GM12878 (cell line): ENCODE results near the gene B3GNT2. TPM values are rescaled to one million over a fixed set of nuclear protein-coding genes. Genes with fewer than 3 reads are reported as not detected.

ENCODE experiments used
- ATAC-seq: fragments of 200-7000 bp; cut with Tn5 transposase; 3 replicates; pipeline ENCODE4 v1.9.1; 2020; ENCODE audit warnings: mild to moderate bottlenecking, moderate library complexity
- BruUV-seq: library from RNA; stranded (reverse); fragments of 400-500 nt; replicated peaks from 2 replicates; lab custom pipeline; 2021; lab: Mats Ljungman, UMichigan
- CTCF ChIA-PET: fragments of 300-600 bp; sonication (Branson Sonifier 250); formaldehyde crosslinking; extraction: SDS; loops from one replicate; lab custom pipeline; 2021; ENCODE audit warnings: inconsistent platforms; lab: Yijun Ruan, JAX
- POLR2A ChIA-PET: fragments of 350-600 bp; formaldehyde crosslinking; extraction: SDS; loops from one replicate; lab custom pipeline; 2021; ENCODE audit warnings: inconsistent platforms; lab: Charles Lee
- RAD21 ChIA-PET: fragments of 300-600 bp; sonication (Branson Sonifier 250); formaldehyde crosslinking; loops from one replicate; lab custom pipeline; 2023; ENCODE audit warnings: antibody characterized with exemption; ENCODE audit not compliant: unreplicated experiment; lab: Charles Lee
- SMC1A ChIA-PET: fragments of 300-600 bp; sonication (Branson Sonifier 250); formaldehyde crosslinking; loops from one replicate; lab custom pipeline; 2023; ENCODE audit not compliant: unreplicated experiment, uncharacterized antibody; lab: Charles Lee
- DNase-seq: peaks from one replicate; pipeline ENCODE4 v3.0.0-alpha.2; 2011; ENCODE audit warnings: low read depth, low spot score
- FAIRE-seq: peaks from 3 replicates; lab custom pipeline; 2011; peaks lifted over from hg19 to GRCh38; lab: Jason Lieb, UNC
- H2AFZ ChIP-seq: 2 replicates; pipeline ENCODE4 v1.6.0; 2011; ENCODE audit warnings: low read depth, low read length, control low read depth; ENCODE audit not compliant: control insufficient read depth
- H3K27ac ChIP-seq: 2 replicates; pipeline ENCODE4 v1.5.1; 2011; ENCODE audit warnings: control low read depth; ENCODE audit not compliant: control insufficient read depth, insufficient read depth
- H3K27me3 ChIP-seq, 2 experiments: replicated peaks in 1 of 2; 2 replicates each; pipeline versions ENCODE4 v1.6.0 to v1.6.1; 2011; ENCODE audit warnings: low read length in 1 of 2; ENCODE audit not compliant: control insufficient read depth in 2 of 2, insufficient read depth in 2 of 2
- H3K36me3 ChIP-seq, 2 experiments: 2 replicates each; pipeline ENCODE4 v1.5.1; 2011; ENCODE audit warnings: low read length in 1 of 2; ENCODE audit not compliant: control insufficient read depth in 2 of 2, insufficient read depth in 2 of 2
- H3K4me1 ChIP-seq: 2 replicates; pipeline ENCODE4 v1.6.1; 2011; ENCODE audit warnings: mild to moderate bottlenecking, low read length, moderate library complexity, mixed read lengths; ENCODE audit not compliant: control insufficient read depth, insufficient read depth
- H3K4me2 ChIP-seq: 2 replicates; pipeline ENCODE4 v1.6.0; 2011; ENCODE audit warnings: control low read depth; ENCODE audit not compliant: control insufficient read depth, insufficient read depth
- H3K4me3 ChIP-seq: fragments of 200-600 bp; sonication (generic); 2 replicates; pipeline ENCODE4 v1.5.1; 2016
- H3K79me2 ChIP-seq: 2 replicates; pipeline ENCODE4 v1.6.0; 2011; ENCODE audit warnings: low read length; ENCODE audit not compliant: control insufficient read depth, insufficient read depth
- H3K9ac ChIP-seq: 2 replicates; pipeline ENCODE4 v1.8.0; 2011; ENCODE audit warnings: low read length, control low read depth, mixed read lengths; ENCODE audit not compliant: control insufficient read depth, insufficient read depth
- H3K9me3 ChIP-seq: replicated peaks from 3 replicates; pipeline ENCODE4 v1.5.1; 2011; ENCODE audit warnings: mild to moderate bottlenecking, low read length; ENCODE audit not compliant: control insufficient read depth, insufficient read depth
- H4K20me1 ChIP-seq: 2 replicates; pipeline ENCODE4 v1.6.0; 2011; ENCODE audit not compliant: control insufficient read depth, insufficient read depth
- BMI1 ChIP-seq: fragments of 450-650 bp; IDR thresholded peaks from 2 replicates; pipeline ENCODE4 v1.6.1; 2016; ENCODE audit warnings: mild to moderate bottlenecking, moderate library complexity, borderline replicate concordance
- BRCA1 ChIP-seq: IDR thresholded peaks from 2 replicates; pipeline ENCODE4 v1.6.1; 2011; ENCODE audit warnings: low read depth, low read length, improper control_type of control experiment
- E4F1 ChIP-seq: fragments of 450-650 bp; IDR thresholded peaks from 2 replicates; pipeline ENCODE4 v1.6.1; 2018; ENCODE audit warnings: borderline replicate concordance, mild to moderate bottlenecking; ENCODE audit not compliant: partially characterized antibody
- FOXK2 ChIP-seq: fragments of 450-650 bp; IDR thresholded peaks from 2 replicates; pipeline ENCODE4 v1.6.1; 2017; ENCODE audit warnings: mild to moderate bottlenecking, moderate library complexity
- HDAC2 ChIP-seq: fragments of 200-600 bp; sonication (generic); IDR thresholded peaks from 2 replicates; pipeline ENCODE4 v1.6.1; 2017
- KDM1A ChIP-seq: fragments of 200-600 bp; sonication (generic); IDR thresholded peaks from 2 replicates; pipeline ENCODE4 v1.6.1; 2016; ENCODE audit warnings: borderline replicate concordance
- MEF2A ChIP-seq: IDR thresholded peaks from 2 replicates; pipeline ENCODE4 v1.6.1; 2011; ENCODE audit warnings: low read depth, mild to moderate bottlenecking, low read length, moderate library complexity; ENCODE audit not compliant: insufficient read depth
- NRF1 ChIP-seq: conservative IDR thresholded peaks from 2 replicates; pipeline ENCODE4 v1.6.1; 2011; ENCODE audit warnings: mild to moderate bottlenecking, low read depth, low read length, improper control_type of control experiment
- PBX3 ChIP-seq: IDR thresholded peaks from 2 replicates; pipeline ENCODE4 v1.6.1; 2011; ENCODE audit warnings: mild to moderate bottlenecking, low read depth, low read length, moderate library complexity; ENCODE audit not compliant: insufficient replicate concordance
- POLR2AphosphoS5 ChIP-seq: IDR thresholded peaks from 2 replicates; pipeline ENCODE4 v1.6.1; 2011; ENCODE audit warnings: mild to moderate bottlenecking, low read length, inconsistent platforms
- RB1 ChIP-seq: fragments of 450-650 bp; formaldehyde crosslinking; IDR thresholded peaks from 2 replicates; pipeline ENCODE4 v1.6.1; 2017; ENCODE audit warnings: mild to moderate bottlenecking, borderline replicate concordance
- SIX5 ChIP-seq: IDR thresholded peaks from 2 replicates; pipeline ENCODE4 v1.6.1; 2011; ENCODE audit warnings: mild to moderate bottlenecking, low read depth, low read length, moderate library complexity; ENCODE audit not compliant: severe bottlenecking
- SPI1 ChIP-seq: IDR thresholded peaks from 2 replicates; pipeline ENCODE4 v1.6.1; 2011; ENCODE audit warnings: low read depth, mild to moderate bottlenecking, low read length, moderate library complexity, borderline replicate concordance; ENCODE audit not compliant: insufficient read depth
- SUZ12 ChIP-seq: fragments of 200-600 bp; sonication (generic); IDR thresholded peaks from one replicate; pipeline ENCODE4 v1.6.1; 2018; ENCODE audit warnings: antibody characterized with exemption, mild to moderate bottlenecking; ENCODE audit not compliant: unreplicated experiment
- TCF12 ChIP-seq: IDR thresholded peaks from 2 replicates; pipeline ENCODE4 v1.6.1; 2011; ENCODE audit warnings: low read depth, mild to moderate bottlenecking, low read length
- ZBTB40 ChIP-seq: fragments of 450-650 bp; IDR thresholded peaks from 2 replicates; pipeline ENCODE4 v1.6.1; 2016; ENCODE audit warnings: mild to moderate bottlenecking, moderate library complexity, borderline replicate concordance
- WGBS: methylation state at CpG from one replicate; pipeline ENCODE4 v1.1.6; 2016; ENCODE audit warnings: low lambda C conversion rate; ENCODE audit not compliant: insufficient replicate concordance, insufficient coverage; ENCODE audit errors: missing lambda C conversion rate; 5-methylcytosine and 5-hydroxymethylcytosine counted together
- in situ Hi-C: fragments of 300-500 bp; cut with MboI; formaldehyde crosslinking; loops from 9 replicates; pipeline ENCODE4 v1.14.3; 2018; ENCODE audit warnings: mixed read lengths
- intact Hi-C: fragments of 100-400 bp; cut with micrococcal nuclease; formaldehyde crosslinking; loops from one replicate; pipeline ENCODE4 v1.14.2; 2022; ENCODE audit not compliant: unreplicated experiment
- polyA plus RNA-seq, 11 experiments: library from polyadenylated mRNA; depleted of rRNA in 4 of 11; unstranded in 6 of 11; stranded (reverse) in 5 of 11; fragments of >200 nt; fragmentation: Nextera tagmentation in 4 of 11; fragmentation: Illumina TruSeq in 1 of 11; extraction: Ambion mirVana in 4 of 11; extraction: Trizol in 1 of 11; gene quantifications; 1 replicate in 1 of 11; 2 replicates in 10 of 11; pipeline versions ENCODE4 v1.2.1 to v1.2.3, GENCODE V29; 2011 to 2016; ENCODE audit warnings: inconsistent platforms in 2 of 11, missing spikeins in 2 of 11, low read depth in 1 of 11
- total RNA-seq, 4 experiments: library from RNA; depleted of rRNA in 3 of 4; stranded (reverse); fragments of >200 nt in 3 of 4; fragmentation: Illumina TruSeq in 1 of 4; extraction: Trizol in 1 of 4; gene quantifications; 2 replicates each; pipeline versions ENCODE4 v1.2.1 to v1.2.3, GENCODE V29; 2013 to 2021

The B3GNT2 gene
- total and polyA plus RNA-seq, 10 of the 15 experiments (the other 5 are each of a cell fraction or from before 2014, with no cell fraction given): 19.7 to 103 (median 76.3) TPM

- no peak for TF ChIP-seq PBX3
- TF ChIP-seq SIX5: no peak
These were observed 6.7 kb upstream of the B3GNT2 start (continued) for GRCh38 chr2:62189196-62189595.

- ChIA-PET SMC1A (interaction anchor here (1.3 to 2.1 kb wide), 2 partner anchors 14 to 45 kb away, joined by 3 to 6 read pairs; no protein-coding TSS in a partner anchor), RAD21 (interaction anchor here (0.9 kb wide), 1 partner anchor 218 kb away, joined by 3 read pairs; no protein-coding TSS in a partner anchor), CTCF (no interaction called here), POLR2A (interaction anchor here (0.6 kb wide), 1 partner anchor 564 kb away, joined by 5 read pairs; no protein-coding TSS in a partner anchor)
- DNase-seq (no peak), ATAC-seq (no peak), FAIRE-seq (peak; percentile 7)
- H4K20me1 ChIP-seq: peaks cover 4% of the 10 kb centered on the region
- no peaks in the 10 kb centered on the region for H3K36me3 ChIP-seq
- no peak overlapping the region; the same call in 1 of the 2 replicates for H3K4me2 ChIP-seq
- H2AFZ ChIP-seq: no peak overlapping the region
- H3K9ac ChIP-seq: no peak overlapping the region
- H3K27ac ChIP-seq: no peak overlapping the region
- no TSS peak for BruUV-seq
- H3K27me3 ChIP-seq: no peaks in the 10 kb centered on the region
- peaks cover 43% of the 10 kb centered on the region for H3K79me2 ChIP-seq
- H3K9me3 ChIP-seq: no peaks in the 10 kb centered on the region
- peaks cover 9% of the 10 kb centered on the region for H3K4me1 ChIP-seq
- intact Hi-C loops: loop anchor here (10.0 kb wide), 1 partner anchor 128 kb away; no protein-coding TSS in a partner anchor
- no peak overlapping the region; the same call in 1 of the 2 replicates for H3K4me3 ChIP-seq
- WGBS: 85% methylated on average over 1 of the region's 1 CpG
- in situ Hi-C loops: no loop called here
- TF ChIP-seq SPI1 (no peak), SUZ12 (no peak), BRCA1 (no peak), MEF2A (no peak), NRF1 (no peak), TCF12 (no peak), POLR2AphosphoS5 (no peak), BMI1 (no peak), RB1 (no peak), FOXK2 (no peak), ZBTB40 (no peak), HDAC2 (no peak), KDM1A (no peak), E4F1 (no peak)
These were observed 3.1 kb upstream of the B3GNT2 start for GRCh38 chr2:62192811-62193210.
